Retinal pigment epithelial cell (primary cell): ENCODE data around the gene DDX10.

Experiments used
- DNase-seq: peaks from one replicate; pipeline ENCODE4 v3.0.0-alpha.2; 2010; ENCODE audit warnings: low read depth
- H3K4me3 ChIP-seq: 2 replicates; pipeline ENCODE4 v1.5.1; 2011; ENCODE audit warnings: mild to moderate bottlenecking, low read length, control low read depth, moderate library complexity
- TF ChIP-seq, protein P1 (sequence below): conservative IDR thresholded peaks from 2 replicates; pipeline ENCODE4 v1.5.1; 2011; ENCODE audit warnings: low read depth, low read length, control low read depth, inconsistent platforms

DDX10 gene

DNA sequence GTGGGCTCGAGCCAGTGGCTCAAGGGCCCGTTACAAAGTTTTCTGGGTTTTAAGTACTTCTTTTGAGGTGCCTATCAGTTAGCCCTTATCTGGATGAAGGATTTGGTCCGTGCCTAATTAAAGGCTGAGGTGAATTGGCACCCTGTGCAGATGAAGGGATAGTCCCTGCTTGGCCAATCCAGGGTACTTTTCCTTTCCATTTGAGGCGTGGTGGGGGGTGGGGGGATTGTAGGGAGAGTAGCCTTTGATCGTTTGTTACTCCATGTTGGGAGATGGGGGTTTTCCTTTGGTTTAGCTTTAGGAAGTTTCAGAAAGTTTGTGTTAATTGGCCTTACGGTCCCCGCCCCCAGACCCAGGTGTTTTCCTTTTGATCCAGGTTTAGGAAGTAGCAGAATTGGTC is 170.8 kb downstream of the DDX10 start:
- no peak for DNase-seq
- H3K4me3 ChIP-seq = no peak overlapping the region
- TF ChIP-seq, protein P1, sequence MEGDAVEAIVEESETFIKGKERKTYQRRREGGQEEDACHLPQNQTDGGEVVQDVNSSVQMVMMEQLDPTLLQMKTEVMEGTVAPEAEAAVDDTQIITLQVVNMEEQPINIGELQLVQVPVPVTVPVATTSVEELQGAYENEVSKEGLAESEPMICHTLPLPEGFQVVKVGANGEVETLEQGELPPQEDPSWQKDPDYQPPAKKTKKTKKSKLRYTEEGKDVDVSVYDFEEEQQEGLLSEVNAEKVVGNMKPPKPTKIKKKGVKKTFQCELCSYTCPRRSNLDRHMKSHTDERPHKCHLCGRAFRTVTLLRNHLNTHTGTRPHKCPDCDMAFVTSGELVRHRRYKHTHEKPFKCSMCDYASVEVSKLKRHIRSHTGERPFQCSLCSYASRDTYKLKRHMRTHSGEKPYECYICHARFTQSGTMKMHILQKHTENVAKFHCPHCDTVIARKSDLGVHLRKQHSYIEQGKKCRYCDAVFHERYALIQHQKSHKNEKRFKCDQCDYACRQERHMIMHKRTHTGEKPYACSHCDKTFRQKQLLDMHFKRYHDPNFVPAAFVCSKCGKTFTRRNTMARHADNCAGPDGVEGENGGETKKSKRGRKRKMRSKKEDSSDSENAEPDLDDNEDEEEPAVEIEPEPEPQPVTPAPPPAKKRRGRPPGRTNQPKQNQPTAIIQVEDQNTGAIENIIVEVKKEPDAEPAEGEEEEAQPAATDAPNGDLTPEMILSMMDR = no peak

DNA sequence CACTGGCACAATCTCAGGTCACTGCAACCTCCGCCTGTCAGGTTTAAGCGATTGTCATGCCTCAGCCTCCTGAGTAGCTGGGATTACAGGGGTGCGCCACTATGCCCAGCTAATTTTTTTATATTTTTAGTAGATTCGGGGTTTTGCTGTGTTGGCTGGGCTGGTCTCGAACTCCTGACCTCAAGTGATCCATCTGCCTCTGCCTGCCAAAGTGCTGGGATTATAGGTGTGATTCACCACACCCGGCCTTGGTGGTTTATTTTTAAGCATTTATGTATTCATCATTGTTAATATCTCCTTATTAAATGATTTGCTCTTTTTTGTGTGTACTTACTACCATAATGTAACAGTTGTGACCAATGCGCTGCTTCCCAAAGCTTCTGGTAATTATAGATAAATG is 171.7 kb downstream of the DDX10 start:
- no peak for DNase-seq
- TF ChIP-seq, protein P1 = no peak

DNA sequence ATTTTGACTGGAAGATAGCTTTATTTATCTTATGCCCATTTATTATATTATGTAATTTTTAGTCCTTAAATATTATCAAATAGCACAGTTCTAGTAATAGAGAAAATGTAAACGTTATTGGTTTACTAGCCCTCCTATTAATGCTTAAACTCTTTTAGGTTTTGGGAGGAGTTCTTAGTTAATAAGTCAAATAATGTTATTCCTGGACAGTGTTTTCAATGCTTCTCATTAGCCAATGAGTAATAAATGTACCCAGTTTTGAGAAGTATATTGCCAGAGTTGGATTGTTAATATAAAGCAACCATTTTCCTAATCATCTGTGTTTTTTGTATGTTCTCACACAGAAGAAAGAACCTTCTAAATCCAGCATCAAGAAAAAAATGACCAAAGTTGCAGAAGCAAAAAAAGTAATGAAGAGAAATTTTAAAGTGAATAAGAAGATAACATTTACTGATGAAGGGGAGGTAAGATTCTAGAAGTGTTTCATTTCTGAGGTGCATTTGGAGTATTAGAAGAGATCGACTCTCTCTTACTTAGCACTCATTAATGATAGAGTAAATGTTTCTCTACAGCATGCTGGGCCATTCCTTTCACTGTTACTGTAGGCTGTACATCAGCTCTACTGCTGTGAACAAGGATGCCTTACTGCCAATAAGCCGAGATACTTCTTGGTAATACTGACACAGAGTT is 173.4 kb downstream of the DDX10 start:
- no peak for DNase-seq
- TF ChIP-seq, protein P1 = no peak
- H3K4me3 ChIP-seq = no peak overlapping the region

More for the DNA sequence above, 171.7 kb downstream of the DDX10 start:
- H3K4me3 ChIP-seq = no peak overlapping the region

DNA sequence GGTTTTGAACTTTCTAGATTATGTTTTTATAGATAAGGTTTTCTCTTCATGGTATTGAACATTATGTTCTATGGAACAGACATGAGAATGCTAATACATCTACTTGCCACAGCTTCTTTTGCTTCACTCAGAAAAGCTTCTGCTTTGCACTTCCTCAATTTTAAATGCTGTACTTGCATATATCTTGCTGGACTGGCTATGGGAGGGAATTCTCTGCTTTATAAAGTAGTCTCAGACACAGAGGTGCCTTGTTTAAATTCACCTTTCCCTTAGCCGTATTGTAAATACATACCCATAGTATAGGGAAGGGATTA is 173.9 kb downstream of the DDX10 start:
- no peak for DNase-seq
- no peak overlapping the region for H3K4me3 ChIP-seq
- TF ChIP-seq, protein P1 = no peak

DNA sequence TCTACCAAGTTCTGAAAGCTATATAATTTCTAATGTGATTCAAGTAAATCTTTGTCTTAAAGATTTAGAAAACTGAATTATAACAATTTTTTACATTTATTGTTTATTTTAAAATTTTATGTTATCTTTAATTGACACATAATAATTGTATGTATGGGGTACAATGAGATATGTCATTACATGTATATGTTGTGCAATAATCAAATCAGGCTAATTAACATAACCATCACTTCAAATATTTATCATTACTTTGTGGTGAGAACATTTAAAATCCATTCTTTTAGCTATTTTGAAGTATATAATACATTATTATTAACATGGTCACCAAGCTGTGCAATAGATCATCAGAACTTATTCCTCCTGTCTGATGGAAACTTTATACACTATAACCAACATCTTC is 181.1 kb downstream of the DDX10 start:
- DNase-seq = no peak
- no peak overlapping the region for H3K4me3 ChIP-seq
- TF ChIP-seq, protein P1 = no peak

DNA sequence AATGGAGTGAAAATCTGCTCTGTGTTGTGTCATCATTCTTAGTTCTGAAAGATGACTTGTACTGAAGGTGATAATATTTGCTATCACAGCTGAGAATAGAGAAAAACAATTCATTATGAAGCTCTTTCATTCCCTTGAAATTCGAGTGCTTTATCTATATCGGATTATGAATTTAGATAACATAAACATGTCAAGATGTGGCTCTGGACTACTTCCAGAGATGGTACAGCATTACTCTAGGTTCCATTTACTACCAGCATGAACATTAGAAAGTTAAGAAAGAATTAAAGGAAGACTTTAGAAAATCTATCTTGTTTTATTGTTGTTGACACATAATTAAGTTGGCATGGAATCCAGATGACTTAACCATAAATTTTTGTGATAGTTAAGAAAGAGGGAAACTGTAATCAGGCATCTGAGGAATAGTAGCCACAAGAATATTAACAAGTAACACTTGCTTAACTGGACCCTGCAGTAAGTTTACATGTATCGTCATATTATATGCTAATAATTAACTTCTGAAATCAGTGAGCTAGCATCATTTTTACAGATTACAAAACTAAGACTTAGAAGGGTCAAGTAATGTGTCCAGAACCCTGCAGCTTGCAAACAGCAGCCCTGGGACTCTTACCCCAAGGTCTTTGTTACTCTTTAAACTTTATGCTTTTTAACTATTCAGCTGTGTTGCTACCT is 182.6 kb downstream of the DDX10 start:
- DNase-seq = no peak
- TF ChIP-seq, protein P1 = no peak
- no peak overlapping the region for H3K4me3 ChIP-seq

DNA sequence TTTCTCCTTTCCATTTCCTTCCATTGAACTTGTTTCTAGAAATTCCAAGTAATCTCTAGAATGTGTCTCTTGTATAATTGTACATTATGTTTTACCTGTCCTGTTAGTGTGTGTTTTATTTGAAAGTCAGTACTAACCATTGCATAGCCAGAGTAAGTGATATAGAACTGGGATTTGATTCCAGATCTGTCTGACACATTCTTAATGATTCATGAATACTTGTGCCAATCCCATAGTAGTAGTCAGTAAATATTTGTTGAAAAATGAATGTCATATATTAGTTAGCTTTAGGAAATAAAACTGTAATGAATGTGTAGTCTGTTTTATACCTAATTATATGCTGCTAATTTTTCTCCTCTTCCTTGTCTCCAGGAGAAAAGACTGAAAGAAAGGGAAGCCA is 186.9 kb downstream of the DDX10 start:
- no peak for DNase-seq
- H3K4me3 ChIP-seq = no peak overlapping the region
- TF ChIP-seq, protein P1 = no peak
